Left cardiac atrium (tissue), 4 donors: Measurements from ENCODE around the gene TSPAN31. TPM values are rescaled to one million over a fixed set of nuclear protein-coding genes. Genes with fewer than 3 reads are reported as not detected.
A peak's percentile ranks its signal among the peaks of the same experiment; 100 is the strongest.
"Not testable (repeated sequence)": the region's sequence is repeated elsewhere in the genome, so short reads cannot be mapped to it uniquely, and the experiment has no call there.

Experiments used
- ATAC-seq, 2 donors: fragments of 200-7000 bp; cut with Tn5 transposase; one replicate each; pipeline ENCODE4 v1.9.1; 2020; ENCODE audit warnings: mild to moderate bottlenecking in 2 of 2, moderate library complexity in 2 of 2
- DNase-seq: peaks from one replicate; pipeline ENCODE4 v3.0.0-alpha.2; 2020
- intact Hi-C, 2 donors: fragments of 100-400 bp; cut with DNase I; formaldehyde crosslinking; loops; one replicate each; pipeline versions ENCODE4 v1.14.1 to v1.15.1; 2022 to 2023
- total RNA-seq, 2 donors: library from RNA; stranded (reverse); fragmentation: NEBNext Ultra II Directional; extraction: Animal tissue kit (Norgen Biotek cat#: 25700); gene quantifications; one replicate each; pipeline ENCODE4 v1.2.1, GENCODE V29; 2021
- donor health status: DM: no; HTN: yes; CAD: no.
- donor health status: DM: no; HTN: yes; CAD: no; lungs with severe emphysema.
- donor health status: DM: yes; HTN: yes; CAD: no.
- donor health status: Dilated cardiomyopathy.

The TSPAN31 gene
- total RNA-seq, 2 donors from 2014 or later: 34.9 to 37.1 TPM

- intact Hi-C loops: no loop called here
- DNase-seq (no peak), ATAC-seq (no peak)
These were observed 15.6 kb downstream of the TSPAN31 start for GRCh38 chr12:57760347-57760982.

GRCh38 chr12:57761391-57761998 lies 16.7 kb downstream of the TSPAN31 start:
- intact Hi-C loops: no loop called here
- DNase-seq: no peak
- no peak for ATAC-seq

GRCh38 chr12:57762463-57762862 lies 17.6 kb downstream of the TSPAN31 start:
- no peak for DNase-seq
- no peak for ATAC-seq
- intact Hi-C loops: no loop called here

GRCh38 chr12:57763881-57764661 lies 19.2 kb downstream of the TSPAN31 start:
- intact Hi-C loops: no loop called here
- DNase-seq (no peak), ATAC-seq (no peak)

- no peak for DNase-seq
- intact Hi-C loops: no loop called here
- ATAC-seq: peak in 1 of 2 donors; percentile 6
These were observed 19.8 kb downstream of the TSPAN31 start for GRCh38 chr12:57764662-57765002.

- peak; percentile 47 for DNase-seq
- intact Hi-C loops: no loop called here
- ATAC-seq: peak; percentile 51 to 62
These were observed 20.3 kb downstream of the TSPAN31 start for GRCh38 chr12:57765003-57765697.

GRCh38 chr12:57765698-57766463 lies 21.0 kb downstream of the TSPAN31 start:
- DNase-seq (no peak), ATAC-seq (peak; percentile 13 to 26)
- intact Hi-C loops: no loop called here

- intact Hi-C loops: no loop called here
- ATAC-seq (peak; percentile 19 to 24), DNase-seq (peak; percentile 49)
These were observed 21.8 kb downstream of the TSPAN31 start, which contains the start of gene CYP27B1 for GRCh38 chr12:57766464-57767304. Gene CYP27B1 (minus strand): TSS chr12:57767078. CDS start chr12:57767041, 37 bp downstream.

- no peak for ATAC-seq
- intact Hi-C loops: no loop called here
- no peak for DNase-seq
These were observed 22.5 kb downstream of the TSPAN31 start for GRCh38 chr12:57767305-57767698.

- intact Hi-C loops: no loop called here
- DNase-seq (no peak), ATAC-seq (no peak)
These were observed 23.0 kb downstream of the TSPAN31 start for GRCh38 chr12:57767876-57768275.

GRCh38 chr12:57769594-57769993 lies 24.8 kb downstream of the TSPAN31 start:
- intact Hi-C loops: no loop called here

GRCh38 chr12:57770734-57771133 lies 25.9 kb downstream of the TSPAN31 start:
- intact Hi-C loops: no loop called here
- no peak for DNase-seq
- ATAC-seq: no peak

More at GRCh38 chr12:57769594-57769993, 24.8 kb downstream of the TSPAN31 start:
- no peak for ATAC-seq
- DNase-seq: no peak

- DNase-seq: peak; percentile 95
- intact Hi-C loops: no loop called here
- peak; percentile 83 to 85 for ATAC-seq
These were observed 26.5 kb downstream of the TSPAN31 start for GRCh38 chr12:57771236-57771872.

GRCh38 chr12:57771873-57772428 lies 27.1 kb downstream of the TSPAN31 start, which contains the start of gene METTL1:
Gene METTL1 (minus strand): TSS chr12:57772105. CDS start chr12:57772083, 22 bp downstream.
- DNase-seq (peak; percentile 96), ATAC-seq (peak; percentile 96)
- intact Hi-C loops: no loop called here

GRCh38 chr12:57772429-57773322 lies 27.8 kb downstream of the TSPAN31 start, which contains the start of gene EEF1AKMT3:
Gene EEF1AKMT3 (plus strand): TSS chr12:57772614. CDS start chr12:57772725, 111 bp downstream.
- peak; percentile 78 for DNase-seq
- intact Hi-C loops: no loop called here
- ATAC-seq: peak; percentile 70 to 73

GRCh38 chr12:57774634-57775033 lies 29.8 kb downstream of the TSPAN31 start:
- DNase-seq, ATAC-seq, intact Hi-C loops: not testable (repeated sequence)
